GM19397 (cell line): ENCODE results near the gene ADAMTS16.
A peak's percentile ranks its signal among the peaks of the same experiment; 100 is the strongest.

ENCODE experiments used
- ATAC-seq: cut with Tn5 transposase; IDR thresholded peaks from one replicate; pipeline ENCODE4 v1.9.1; 2021; ENCODE audit warnings: mild to moderate bottlenecking, moderate library complexity; ENCODE audit not compliant: unreplicated experiment

The ADAMTS16 gene

DNA sequence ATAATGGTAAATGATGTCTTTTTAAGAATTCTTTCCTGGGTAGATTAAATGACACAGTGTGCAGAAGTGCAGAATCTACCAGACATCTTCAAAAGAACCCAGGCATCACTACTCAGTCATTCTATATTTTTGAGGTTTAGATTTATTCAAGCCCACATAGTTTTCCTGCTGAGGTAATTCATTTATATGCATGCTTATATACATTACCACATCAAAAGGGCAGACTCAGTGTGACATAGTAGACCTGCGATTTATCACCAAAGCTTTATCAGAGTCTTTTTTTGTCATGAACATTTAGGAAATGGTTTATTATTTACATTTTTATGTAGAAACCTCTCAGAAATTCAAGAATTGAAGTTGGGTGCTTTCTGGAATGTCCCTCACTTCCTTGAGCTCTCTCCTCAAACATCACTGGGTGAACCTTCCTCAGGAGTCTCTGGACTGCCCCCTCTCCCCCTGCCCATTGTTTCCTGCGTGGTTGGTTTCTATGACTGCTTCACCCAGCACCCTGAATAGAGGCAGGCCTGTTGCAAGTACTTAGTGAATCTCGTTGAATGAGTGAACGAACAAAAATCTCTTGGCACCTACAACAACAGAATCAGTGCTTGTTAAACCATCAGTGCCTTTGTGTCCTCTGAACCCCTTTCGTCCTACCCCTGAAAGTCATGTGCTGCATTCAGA lies 42.5 kb downstream of the ADAMTS16 start:
- ATAC-seq, result no peak

GRCh38 chr5:5183189-5183699 lies 43.1 kb downstream of the ADAMTS16 start:
- ATAC-seq, result no peak

- ATAC-seq, result no peak
Measured at GRCh38 chr5:5183933-5184332, 43.8 kb downstream of the ADAMTS16 start.

DNA sequence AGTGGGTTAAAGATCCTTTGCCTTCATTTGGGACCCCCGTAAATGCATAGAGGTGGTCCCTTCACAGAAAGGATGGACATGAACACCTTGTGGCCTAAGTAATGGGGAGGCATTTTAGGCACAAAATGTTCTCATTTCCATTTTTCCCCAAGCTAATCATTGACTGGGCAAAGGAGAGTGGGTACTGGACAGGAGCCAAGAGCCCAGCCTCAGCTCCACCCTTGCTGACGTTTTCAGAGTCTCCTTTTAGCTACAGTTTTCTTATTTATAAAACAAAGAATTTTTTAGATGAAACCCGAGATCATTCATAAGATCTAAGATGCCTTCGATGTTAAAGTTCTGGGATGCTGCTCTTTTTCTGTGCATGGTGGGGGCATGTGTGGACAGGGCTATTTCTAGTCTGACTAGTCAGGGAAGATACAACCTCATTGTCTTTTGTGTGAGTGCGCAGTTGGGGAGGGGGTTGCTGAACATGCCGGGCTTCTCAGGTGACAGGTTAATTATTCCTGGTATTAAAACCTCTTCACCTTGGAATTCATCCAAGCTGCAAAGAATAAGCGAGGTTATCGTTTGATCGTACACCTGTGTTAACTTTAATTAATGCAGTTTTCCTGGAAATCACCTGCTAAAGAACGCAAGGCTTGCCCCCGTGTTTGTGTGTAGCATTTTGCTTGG lies 48.4 kb downstream of the ADAMTS16 start:
- ATAC-seq, result no peak

GRCh38 chr5:5189051-5189430 lies 48.9 kb downstream of the ADAMTS16 start:
- ATAC-seq, result no peak

DNA sequence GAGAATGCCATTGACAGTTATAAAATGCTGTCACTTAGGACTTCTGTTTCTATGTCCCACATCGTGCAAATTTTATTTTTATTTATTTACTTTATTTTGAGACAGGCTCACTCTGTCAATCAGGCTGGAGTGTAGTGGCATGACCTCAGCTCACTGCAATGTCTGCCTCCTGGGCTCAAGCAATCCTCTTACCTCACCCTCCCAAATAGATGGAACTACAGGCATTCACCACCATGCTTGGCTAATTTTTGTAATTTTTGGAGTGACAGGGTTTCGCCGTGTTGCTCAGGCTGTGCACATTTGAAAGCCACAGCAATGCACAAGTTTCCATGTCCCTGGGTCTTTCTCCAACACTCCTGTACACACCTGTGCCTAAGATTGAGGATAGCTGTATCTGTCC lies 51.8 kb downstream of the ADAMTS16 start:
- no peak for ATAC-seq

- ATAC-seq, result no peak
Measured at GRCh38 chr5:5192681-5193080, 52.6 kb downstream of the ADAMTS16 start.

DNA sequence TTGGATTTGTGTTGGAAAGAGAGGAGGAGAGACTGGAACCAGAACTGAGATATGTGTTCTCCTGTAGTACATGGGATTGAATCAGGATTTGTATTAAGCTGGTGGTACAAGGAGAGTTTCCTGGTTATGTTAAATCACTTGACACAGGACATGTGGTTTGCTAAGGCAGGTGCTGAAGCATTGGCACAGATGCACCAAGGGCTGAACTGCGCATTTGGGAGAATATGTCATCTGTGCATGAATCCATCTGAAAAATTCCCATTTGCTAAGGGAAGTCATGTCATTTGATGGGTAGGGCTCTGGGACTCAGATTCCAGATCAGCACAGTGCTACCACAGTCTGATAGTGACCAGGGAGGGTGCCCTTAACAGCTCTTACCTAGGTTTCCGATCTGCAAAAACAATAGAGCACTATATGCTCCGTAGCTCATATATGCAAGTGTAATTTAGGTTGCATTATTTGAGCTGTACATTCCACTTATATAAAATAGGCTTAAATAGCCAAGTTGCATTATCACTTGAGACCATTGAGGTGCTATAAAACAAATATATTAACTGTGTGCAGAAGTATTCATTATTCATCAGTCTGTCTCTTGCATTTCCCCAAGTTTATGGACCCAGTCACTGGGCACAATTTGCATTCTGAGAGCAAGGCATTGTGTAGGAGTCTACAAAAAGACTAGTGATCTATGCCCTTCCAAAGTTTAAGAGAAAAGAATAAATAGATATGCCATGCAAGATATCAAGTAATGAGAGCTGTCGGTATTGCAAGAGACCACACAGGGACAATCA lies 55.2 kb downstream of the ADAMTS16 start:
- ATAC-seq, result no peak

GRCh38 chr5:5198135-5198534 lies 58.0 kb downstream of the ADAMTS16 start:
- no peak for ATAC-seq

GRCh38 chr5:5198815-5199214 lies 58.7 kb downstream of the ADAMTS16 start:
- ATAC-seq, result no peak

- ATAC-seq, result no peak
Measured at GRCh38 chr5:5199495-5199894, 59.4 kb downstream of the ADAMTS16 start.

DNA sequence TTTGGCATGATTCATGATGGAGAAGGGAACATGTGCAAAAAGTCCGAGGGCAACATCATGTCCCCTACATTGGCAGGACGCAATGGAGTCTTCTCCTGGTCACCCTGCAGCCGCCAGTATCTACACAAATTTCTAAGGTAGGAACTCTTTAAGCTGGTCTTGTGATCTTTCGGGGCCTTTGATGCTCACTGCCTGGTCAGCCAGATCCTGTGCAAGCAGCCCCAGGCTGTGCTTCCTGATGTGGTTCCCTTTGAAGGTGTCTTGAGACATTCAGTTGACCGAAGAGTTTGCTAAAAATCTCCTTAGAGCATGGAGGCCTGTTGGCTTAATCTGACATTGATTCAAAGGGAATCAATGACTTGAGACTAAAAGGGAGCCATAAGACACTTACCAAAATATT lies 60.0 kb downstream of the ADAMTS16 start:
- no peak for ATAC-seq

DNA sequence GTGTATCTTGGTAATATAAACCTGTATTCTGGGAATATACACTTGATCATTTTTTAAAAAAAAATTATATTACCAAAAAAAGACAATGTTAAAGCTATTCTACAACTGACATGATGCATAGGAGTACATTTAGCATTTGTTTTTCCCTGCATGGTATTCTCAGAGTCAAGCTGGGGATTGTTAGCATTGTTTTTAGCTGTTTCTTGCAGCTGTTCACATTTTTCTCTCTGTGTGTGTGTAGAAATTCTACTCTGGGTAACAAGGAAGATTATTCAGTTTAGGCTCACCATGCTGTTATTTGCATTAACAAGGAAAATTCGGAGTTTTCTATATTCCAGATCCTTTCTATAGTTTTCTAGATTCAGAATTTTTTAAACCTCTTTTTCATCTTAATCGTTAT lies 62.2 kb downstream of the ADAMTS16 start:
- ATAC-seq, result no peak

DNA sequence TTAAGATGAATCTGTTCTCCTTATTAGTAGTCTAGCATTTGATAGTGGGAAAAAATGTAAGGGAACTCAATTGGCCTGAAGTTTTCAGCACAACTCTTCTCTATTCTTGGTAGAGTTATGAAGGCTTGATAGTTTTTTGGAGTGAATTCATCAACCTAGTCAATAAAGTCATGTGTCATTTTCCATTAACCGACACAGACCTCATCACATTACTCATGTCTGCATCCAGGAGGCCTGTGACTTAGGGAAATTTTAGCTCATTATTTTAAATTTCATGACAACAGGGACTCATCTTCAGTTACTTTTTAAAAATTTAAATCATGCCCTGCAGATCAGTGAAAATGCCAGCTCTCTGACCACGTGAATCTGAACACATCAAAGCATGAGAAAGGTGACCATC lies 63.3 kb downstream of the ADAMTS16 start:
- no peak for ATAC-seq

DNA sequence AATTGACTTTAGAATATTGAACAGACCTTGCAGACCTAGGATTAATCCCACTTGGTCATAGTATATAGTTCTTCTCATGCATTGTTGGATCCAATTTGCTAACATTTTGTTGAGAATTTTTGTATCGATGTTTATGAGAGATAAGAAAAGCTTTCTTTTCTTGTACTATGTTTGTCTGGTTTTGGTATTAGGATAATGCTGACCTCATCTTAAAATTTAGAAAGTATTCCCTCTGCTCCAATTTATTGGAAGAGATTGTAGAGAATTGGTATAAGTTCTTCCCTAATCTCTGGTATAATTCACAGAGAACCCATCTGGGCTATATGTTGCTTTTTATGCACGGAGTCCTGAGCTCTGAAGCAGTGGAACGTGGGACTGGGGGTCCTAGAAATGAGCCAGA lies 67.7 kb downstream of the ADAMTS16 start:
- no peak for ATAC-seq

GRCh38 chr5:5209089-5209488 lies 69.0 kb downstream of the ADAMTS16 start:
- no peak for ATAC-seq

GRCh38 chr5:5209510-5210286 lies 69.6 kb downstream of the ADAMTS16 start:
- ATAC-seq, result no peak

GRCh38 chr5:5217371-5217770 lies 77.2 kb downstream of the ADAMTS16 start:
- ATAC-seq, result peak; percentile 60

DNA sequence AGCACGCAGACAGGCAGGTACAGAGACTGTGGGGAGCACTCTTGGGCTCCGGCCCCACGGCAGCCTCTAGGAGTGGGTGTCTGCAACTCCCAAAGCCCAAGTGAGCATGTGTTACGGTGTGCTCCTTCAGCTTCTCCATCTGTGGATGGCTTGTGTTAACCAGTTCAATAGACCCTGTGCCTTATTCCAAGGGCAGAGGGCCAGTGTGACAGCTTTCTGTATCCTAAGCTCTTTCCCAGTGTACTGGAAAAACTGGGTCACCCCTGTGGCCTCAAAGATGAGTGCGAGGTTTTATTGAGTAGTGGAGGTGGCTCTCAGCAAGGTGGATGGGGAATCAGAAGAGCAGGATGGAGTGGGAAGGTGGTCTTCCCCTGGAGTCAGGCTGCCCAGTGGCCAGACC lies 78.3 kb downstream of the ADAMTS16 start:
- no peak for ATAC-seq

DNA sequence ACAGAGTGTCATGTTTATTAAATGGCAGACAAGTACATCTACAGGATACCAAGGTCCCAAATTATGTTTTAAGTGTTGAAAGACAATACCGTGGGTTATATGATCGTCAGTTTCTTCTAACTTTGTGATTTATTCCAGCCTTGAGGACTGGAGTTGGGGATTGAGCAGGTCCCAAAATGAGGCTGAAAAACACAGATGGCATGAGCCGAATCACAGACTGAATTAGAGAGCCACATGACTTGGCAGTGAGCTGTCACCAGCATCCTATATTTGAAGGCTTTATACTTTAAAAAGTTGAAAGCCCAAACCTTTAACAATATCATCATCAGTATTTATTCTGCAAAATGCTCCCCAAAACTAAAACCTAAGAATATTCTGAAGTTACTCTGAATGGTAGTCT lies 79.4 kb downstream of the ADAMTS16 start:
- ATAC-seq, result no peak
